GM11168 (cell line): ENCODE measurements around the gene OLFM1.

Source experiments
- in situ Hi-C: fragments of 300-500 bp; cut with MboI; formaldehyde crosslinking; loops from one replicate; pipeline ENCODE4 v1.12.0; 2022; ENCODE audit warnings: low sequenced_read_pairs; ENCODE audit not compliant: unreplicated experiment

OLFM1 gene

GRCh38 chr9:135075234-135076142 lies 12.0 kb upstream of the OLFM1 start:
- in situ Hi-C loops, result no loop called here

GRCh38 chr9:135076143-135076875 lies 11.2 kb upstream of the OLFM1 start:
- in situ Hi-C loops, result no loop called here

- in situ Hi-C loops, result no loop called here
Observed at GRCh38 chr9:135076876-135077430, 10.5 kb upstream of the OLFM1 start.

- in situ Hi-C loops, result no loop called here
Observed at GRCh38 chr9:135077497-135078200, 9.8 kb upstream of the OLFM1 start.

- in situ Hi-C loops, result no loop called here
Observed at GRCh38 chr9:135078361-135078821, 9.1 kb upstream of the OLFM1 start.

- in situ Hi-C loops, result no loop called here
Observed at GRCh38 chr9:135079018-135079417, 8.4 kb upstream of the OLFM1 start.

GRCh38 chr9:135079676-135080075 lies 7.8 kb upstream of the OLFM1 start:
- in situ Hi-C loops, result no loop called here

GRCh38 chr9:135080286-135081263 lies 6.9 kb upstream of the OLFM1 start:
- in situ Hi-C loops, result no loop called here

GRCh38 chr9:135081264-135081660 lies 6.2 kb upstream of the OLFM1 start:
- in situ Hi-C loops, result no loop called here

GRCh38 chr9:135081731-135082130 lies 5.7 kb upstream of the OLFM1 start:
- in situ Hi-C loops, result no loop called here

- in situ Hi-C loops, result no loop called here
Observed at GRCh38 chr9:135082536-135082935, 4.9 kb upstream of the OLFM1 start.

- in situ Hi-C loops, result no loop called here
Observed at GRCh38 chr9:135083241-135083810, 4.1 kb upstream of the OLFM1 start.

- in situ Hi-C loops, result no loop called here
Observed at GRCh38 chr9:135083831-135084230, 3.6 kb upstream of the OLFM1 start.

- in situ Hi-C loops, result no loop called here
Observed at GRCh38 chr9:135084262-135084661, 3.2 kb upstream of the OLFM1 start.

GRCh38 chr9:135084881-135085760 lies 2.3 kb upstream of the OLFM1 start:
- in situ Hi-C loops, result no loop called here

- in situ Hi-C loops, result no loop called here
Observed at GRCh38 chr9:135085830-135086546, 1.5 kb upstream of the OLFM1 start.
